Sigmoid colon (tissue), 7 donors: ENCODE measurements around the gene CHD5. TPM values are rescaled to one million over a fixed set of nuclear protein-coding genes. Genes with fewer than 3 reads are reported as not detected.

ENCODE experiments used
- DNase-seq: peaks from one replicate; pipeline ENCODE4 v3.0.0-alpha.2; 2019
- H3K27ac ChIP-seq, 4 donors: fragments of 200-600 bp; sonication (generic); one replicate each; pipeline ENCODE4 v1.5.1; 2016 to 2019; ENCODE audit warnings: mild to moderate bottlenecking in 1 of 4
- H3K27me3 ChIP-seq, 3 donors: fragments of 200-600 bp; sonication (generic); one replicate each; pipeline ENCODE4 v1.5.1; 2019; ENCODE audit warnings: mild to moderate bottlenecking in 1 of 3
- H3K36me3 ChIP-seq, 4 donors: fragments of 200-600 bp; sonication (generic); one replicate each; pipeline ENCODE4 v1.5.1; 2016 to 2019
- H3K4me1 ChIP-seq, 4 donors: fragments of 200-600 bp; sonication (generic); one replicate each; pipeline ENCODE4 v1.5.1; 2017 to 2019
- H3K4me3 ChIP-seq, 4 donors: fragments of 200-600 bp; sonication (generic); one replicate each; pipeline ENCODE4 v1.5.1; 2017 to 2019; ENCODE audit warnings: mild to moderate bottlenecking in 2 of 4, moderate library complexity in 1 of 4
- H3K9me3 ChIP-seq, 4 donors: fragments of 200-600 bp in 3 of 4; sonication (generic) in 3 of 4; one replicate each; pipeline versions ENCODE4 v1.5.1 to v1.6.1; 2013 to 2019
- CTCF ChIP-seq, 4 experiments: fragments of 450-650 bp in 3 of 4; fragments of 200-600 bp in 1 of 4; IDR thresholded peaks; one replicate each; pipeline ENCODE4 v1.5.1; 2016 to 2019; ENCODE audit warnings: antibody characterized with exemption in 4 of 4, mild to moderate bottlenecking in 3 of 4, moderate library complexity in 2 of 4
- EP300 ChIP-seq, 4 donors: sonication (generic); formaldehyde crosslinking; IDR thresholded peaks; one replicate each; pipeline ENCODE4 v1.6.1; 2017; ENCODE audit warnings: antibody characterized with exemption in 4 of 4
- POLR2A ChIP-seq, 2 donors: fragments of 450-650 bp; IDR thresholded peaks; one replicate each; pipeline ENCODE4 v1.6.1; 2016; ENCODE audit warnings: antibody characterized with exemption in 2 of 2, mild to moderate bottlenecking in 2 of 2, moderate library complexity in 2 of 2
- POLR2AphosphoS5 ChIP-seq, 4 donors: sonication (generic); formaldehyde crosslinking; IDR thresholded peaks; one replicate each; pipeline ENCODE4 v1.6.1; 2017; ENCODE audit warnings: antibody characterized with exemption in 4 of 4
- WGBS, 2 donors: extraction: QIAGEN DNeasy Blood & Tissue Kit; methylation state at CpG; one replicate each; pipeline ENCODE4 v1.1.7; 2013; 5-methylcytosine and 5-hydroxymethylcytosine counted together
- intact Hi-C: fragments of 100-400 bp; cut with DNase I; formaldehyde crosslinking; loops from one replicate; pipeline ENCODE4 v1.15.1; 2023
- polyA plus RNA-seq, 3 donors: library from polyadenylated mRNA; stranded (reverse); fragments of 200-250 nt; gene quantifications; one replicate each; pipeline ENCODE4 v1.2.3, GENCODE V29; 2013
- total RNA-seq, 4 donors: library from RNA; depleted of rRNA; stranded (reverse); fragments of >200 nt; gene quantifications; one replicate each; pipeline ENCODE4 v1.1.0, GENCODE V29; 2016
- donor health status: healthy with polysubstance abuse.
- donor health status: Bipolar disorder and iron deficiency.
- donor health status: healthy.

CHD5 gene
- total and polyA plus RNA-seq, 7 donors: 0.49 to 2.8 (median 1.4) TPM; not detected in 2

- no peaks in the 10 kb centered on the region for H3K4me1 ChIP-seq
- no peaks in the 10 kb centered on the region for H3K9me3 ChIP-seq
- intact Hi-C loops: no loop called here
- H3K4me3 ChIP-seq: no peak overlapping the region
- no peak for TF ChIP-seq POLR2AphosphoS5 (IDR thresholded peaks at IDR 0.05)
- TF ChIP-seq EP300 (IDR thresholded peaks at IDR 0.05): no peak
- TF ChIP-seq CTCF (IDR thresholded peaks at IDR 0.05): no peak
- no peak for TF ChIP-seq POLR2A (IDR thresholded peaks at IDR 0.05)
- DNase-seq: no peak
- H3K36me3 ChIP-seq: no peaks in the 10 kb centered on the region
- WGBS, 2 donors: 84 to 92% methylated on average over 9 of the region's 9 CpGs
- no peaks in the 10 kb centered on the region for H3K27me3 ChIP-seq
- H3K27ac ChIP-seq: no peak overlapping the region
These were observed 86.5 kb downstream of the CHD5 start for GRCh38 chr1:6093611-6094010.

- H3K4me3 ChIP-seq: no peak overlapping the region
- no peaks in the 10 kb centered on the region for H3K9me3 ChIP-seq
- TF ChIP-seq EP300 (IDR thresholded peaks at IDR 0.05) (no peak), CTCF (IDR thresholded peaks at IDR 0.05) (no peak), POLR2AphosphoS5 (IDR thresholded peaks at IDR 0.05) (no peak), POLR2A (IDR thresholded peaks at IDR 0.05) (no peak)
- 78 to 83% methylated on average over 10 of the region's 10 CpGs for WGBS, 2 donors
- no peak overlapping the region for H3K27ac ChIP-seq
- H3K36me3 ChIP-seq: no peaks in the 10 kb centered on the region
- H3K27me3 ChIP-seq: no peaks in the 10 kb centered on the region
- DNase-seq: no peak
- H3K4me1 ChIP-seq: no peaks in the 10 kb centered on the region
- intact Hi-C loops: no loop called here
These were observed 87.0 kb downstream of the CHD5 start for GRCh38 chr1:6093071-6093470.

GRCh38 chr1:6092211-6092610 lies 87.9 kb downstream of the CHD5 start:
- no peak overlapping the region for H3K4me3 ChIP-seq
- no peaks in the 10 kb centered on the region for H3K4me1 ChIP-seq
- H3K27me3 ChIP-seq: no peaks in the 10 kb centered on the region
- no peak overlapping the region for H3K27ac ChIP-seq
- H3K36me3 ChIP-seq: no peaks in the 10 kb centered on the region
- WGBS, 2 donors: 70 to 86% methylated on average over 10 of the region's 10 CpGs
- TF ChIP-seq CTCF (IDR thresholded peaks at IDR 0.05) (no peak), POLR2A (IDR thresholded peaks at IDR 0.05) (no peak), EP300 (IDR thresholded peaks at IDR 0.05) (no peak), POLR2AphosphoS5 (IDR thresholded peaks at IDR 0.05) (no peak)
- no peaks in the 10 kb centered on the region for H3K9me3 ChIP-seq
- intact Hi-C loops: no loop called here
- no peak for DNase-seq

- Histone ChIP-seq H3K27ac (no peak overlapping the region), H3K36me3 (no peaks in the 10 kb centered on the region), H3K4me1 (no peaks in the 10 kb centered on the region), H3K27me3 (no peaks in the 10 kb centered on the region), H3K4me3 (no peak overlapping the region), H3K9me3 (no peaks in the 10 kb centered on the region)
- no peak for TF ChIP-seq EP300 (IDR thresholded peaks at IDR 0.05)
- TF ChIP-seq POLR2AphosphoS5 (IDR thresholded peaks at IDR 0.05): no peak
- no peak for TF ChIP-seq CTCF (IDR thresholded peaks at IDR 0.05)
- no peak for TF ChIP-seq POLR2A (IDR thresholded peaks at IDR 0.05)
- intact Hi-C loops: no loop called here
- WGBS, 2 donors: 54 to 79% methylated on average over 10 of the region's 10 CpGs
- DNase-seq: no peak
These were observed 88.4 kb downstream of the CHD5 start for GRCh38 chr1:6091823-6092109.

- Histone ChIP-seq H3K27me3 (no peaks in the 10 kb centered on the region), H3K4me1 (no peaks in the 10 kb centered on the region), H3K36me3 (no peaks in the 10 kb centered on the region), H3K27ac (no peak overlapping the region), H3K9me3 (no peaks in the 10 kb centered on the region), H3K4me3 (no peak overlapping the region)
- 39 to 76% methylated on average over 25 of the region's 25 CpGs for WGBS, 2 donors
- TF ChIP-seq CTCF (IDR thresholded peaks at IDR 0.05) (no peak), POLR2A (IDR thresholded peaks at IDR 0.05) (no peak), POLR2AphosphoS5 (IDR thresholded peaks at IDR 0.05) (no peak), EP300 (IDR thresholded peaks at IDR 0.05) (no peak)
- DNase-seq: no peak
- intact Hi-C loops: no loop called here
These were observed 88.9 kb downstream of the CHD5 start for GRCh38 chr1:6090996-6091822.
